ENCODE data around the gene EREG.

GRCh38 chr4:74386159-74386558 lies 21.2 kb downstream of the EREG start:
- TF ChIP-seq POLR2A (IDR thresholded peaks at IDR 0.05; ENCODE audit: extremely low read depth, insufficient read length): no peak
- TF ChIP-seq CTCF (IDR thresholded peaks at IDR 0.05; ENCODE audit: low read depth, low read length): no peak
- TF ChIP-seq, protein P1, sequence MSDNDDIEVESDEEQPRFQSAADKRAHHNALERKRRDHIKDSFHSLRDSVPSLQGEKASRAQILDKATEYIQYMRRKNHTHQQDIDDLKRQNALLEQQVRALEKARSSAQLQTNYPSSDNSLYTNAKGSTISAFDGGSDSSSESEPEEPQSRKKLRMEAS (IDR thresholded peaks at IDR 0.05; ENCODE audit: low read depth, low read length): no peak
- TF ChIP-seq MYC (IDR thresholded peaks at IDR 0.05; ENCODE audit: low read depth, low read length): no peak

Data from NB4 (cell line).